Retinal pigment epithelial cell (primary cell): ENCODE data around the gene ACOX1.
A peak's percentile ranks its signal among the peaks of the same experiment; 100 is the strongest.

Experiments
- DNase-seq: peaks from one replicate; pipeline ENCODE4 v3.0.0-alpha.2; 2010; ENCODE audit warnings: low read depth
- H3K4me3 ChIP-seq: 2 replicates; pipeline ENCODE4 v1.5.1; 2011; ENCODE audit warnings: mild to moderate bottlenecking, low read length, control low read depth, moderate library complexity
- TF ChIP-seq, protein P1 (sequence below): conservative IDR thresholded peaks from 2 replicates; pipeline ENCODE4 v1.5.1; 2011; ENCODE audit warnings: low read depth, low read length, control low read depth, inconsistent platforms

The ACOX1 gene

DNA sequence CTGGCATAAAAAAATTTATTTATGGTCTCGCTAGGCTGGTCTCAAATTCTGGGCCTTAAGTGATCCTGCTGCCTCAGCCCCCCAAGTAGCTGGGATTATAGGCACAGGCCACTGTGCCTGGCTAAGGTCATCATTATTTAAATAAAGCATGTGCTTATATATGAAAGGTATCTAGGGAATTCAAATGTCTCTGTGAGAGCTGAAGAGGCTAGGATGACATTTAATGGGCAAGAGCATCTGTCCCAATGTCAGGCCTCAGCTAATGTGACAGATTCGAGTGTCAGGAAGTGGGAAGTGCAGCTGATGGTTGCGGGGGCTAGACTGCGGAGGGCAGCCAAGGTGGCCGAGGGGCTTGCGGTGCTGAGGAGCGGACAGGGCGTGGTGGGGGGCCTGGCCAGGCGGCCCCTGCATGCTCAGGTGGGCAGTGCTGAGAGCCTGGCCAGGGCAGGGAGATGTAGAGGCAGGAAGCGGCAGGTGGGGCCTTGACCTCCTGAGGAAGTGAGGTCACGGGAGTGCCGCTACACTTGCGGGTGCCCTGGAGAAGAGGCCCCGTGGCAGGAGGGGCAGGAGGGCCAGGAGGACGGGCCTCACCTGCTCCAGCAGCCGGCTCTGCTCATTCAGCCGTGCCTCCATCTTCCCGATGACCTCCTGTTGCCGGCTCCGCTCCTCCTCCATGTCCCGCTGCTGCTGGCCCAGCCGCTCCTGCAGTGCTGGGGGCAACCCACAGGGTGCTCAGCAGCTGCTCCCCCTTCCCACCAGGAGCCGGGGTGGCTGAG is 61.6 kb downstream of the ACOX1 start:
- DNase-seq, result no peak
- TF ChIP-seq, protein P1, sequence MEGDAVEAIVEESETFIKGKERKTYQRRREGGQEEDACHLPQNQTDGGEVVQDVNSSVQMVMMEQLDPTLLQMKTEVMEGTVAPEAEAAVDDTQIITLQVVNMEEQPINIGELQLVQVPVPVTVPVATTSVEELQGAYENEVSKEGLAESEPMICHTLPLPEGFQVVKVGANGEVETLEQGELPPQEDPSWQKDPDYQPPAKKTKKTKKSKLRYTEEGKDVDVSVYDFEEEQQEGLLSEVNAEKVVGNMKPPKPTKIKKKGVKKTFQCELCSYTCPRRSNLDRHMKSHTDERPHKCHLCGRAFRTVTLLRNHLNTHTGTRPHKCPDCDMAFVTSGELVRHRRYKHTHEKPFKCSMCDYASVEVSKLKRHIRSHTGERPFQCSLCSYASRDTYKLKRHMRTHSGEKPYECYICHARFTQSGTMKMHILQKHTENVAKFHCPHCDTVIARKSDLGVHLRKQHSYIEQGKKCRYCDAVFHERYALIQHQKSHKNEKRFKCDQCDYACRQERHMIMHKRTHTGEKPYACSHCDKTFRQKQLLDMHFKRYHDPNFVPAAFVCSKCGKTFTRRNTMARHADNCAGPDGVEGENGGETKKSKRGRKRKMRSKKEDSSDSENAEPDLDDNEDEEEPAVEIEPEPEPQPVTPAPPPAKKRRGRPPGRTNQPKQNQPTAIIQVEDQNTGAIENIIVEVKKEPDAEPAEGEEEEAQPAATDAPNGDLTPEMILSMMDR, result no peak
- H3K4me3 ChIP-seq, result no peak overlapping the region

DNA sequence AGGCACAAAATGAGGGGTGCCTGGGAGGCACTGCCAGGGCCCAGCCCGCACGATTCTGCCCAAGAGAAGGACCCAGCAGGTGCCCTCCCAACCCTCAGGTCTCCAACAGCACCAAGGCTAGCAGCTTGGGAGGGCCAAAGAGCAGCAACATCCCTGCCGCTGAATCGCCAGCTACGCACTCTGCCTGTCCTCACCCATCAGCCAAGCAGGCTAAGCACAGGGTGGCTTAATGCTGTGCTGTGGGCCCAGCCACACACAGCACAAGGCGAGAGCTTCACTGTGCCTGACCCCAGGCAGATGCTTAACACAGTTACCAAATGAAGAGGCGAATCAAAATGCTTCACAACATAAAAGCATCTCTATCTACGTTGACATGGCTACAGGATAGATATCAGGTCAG is 63.7 kb downstream of the ACOX1 start:
- no peak overlapping the region for H3K4me3 ChIP-seq
- no peak for DNase-seq

DNA sequence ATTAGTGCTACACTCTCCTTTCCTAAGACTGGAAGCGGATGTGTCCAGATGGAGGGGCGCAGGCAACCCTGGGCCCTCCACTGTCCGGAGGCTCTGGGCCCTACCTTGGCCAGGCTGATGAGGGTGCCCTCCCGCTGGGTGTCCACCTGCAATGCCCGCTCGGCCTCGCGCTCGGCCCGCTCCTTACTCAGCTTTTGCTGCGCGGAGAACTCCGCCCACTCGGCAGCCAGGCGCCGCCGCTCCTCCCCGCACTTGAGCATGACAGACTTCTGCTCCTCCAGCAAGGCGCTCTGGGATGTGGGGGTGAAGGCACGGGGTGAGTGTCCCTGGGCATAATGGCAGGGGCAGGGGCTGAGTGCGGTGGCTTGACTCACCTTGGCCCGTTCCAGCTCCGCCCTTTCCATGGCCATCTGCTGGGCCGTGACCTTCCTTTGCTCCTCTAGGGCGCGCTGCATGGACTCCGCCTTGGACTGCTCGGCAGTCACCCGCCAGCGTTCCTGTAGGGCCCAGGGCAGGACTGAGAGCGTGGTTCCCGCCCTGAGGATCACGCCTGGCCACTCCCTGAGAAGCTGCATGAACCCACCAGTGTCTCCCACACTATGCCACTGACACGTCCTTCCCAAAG is 64.2 kb downstream of the ACOX1 start:
- no peak for DNase-seq
- H3K4me3 ChIP-seq, result no peak overlapping the region
- TF ChIP-seq, protein P1, result no peak

More for the DNA sequence above, 63.7 kb downstream of the ACOX1 start:
- TF ChIP-seq, protein P1, result no peak

DNA sequence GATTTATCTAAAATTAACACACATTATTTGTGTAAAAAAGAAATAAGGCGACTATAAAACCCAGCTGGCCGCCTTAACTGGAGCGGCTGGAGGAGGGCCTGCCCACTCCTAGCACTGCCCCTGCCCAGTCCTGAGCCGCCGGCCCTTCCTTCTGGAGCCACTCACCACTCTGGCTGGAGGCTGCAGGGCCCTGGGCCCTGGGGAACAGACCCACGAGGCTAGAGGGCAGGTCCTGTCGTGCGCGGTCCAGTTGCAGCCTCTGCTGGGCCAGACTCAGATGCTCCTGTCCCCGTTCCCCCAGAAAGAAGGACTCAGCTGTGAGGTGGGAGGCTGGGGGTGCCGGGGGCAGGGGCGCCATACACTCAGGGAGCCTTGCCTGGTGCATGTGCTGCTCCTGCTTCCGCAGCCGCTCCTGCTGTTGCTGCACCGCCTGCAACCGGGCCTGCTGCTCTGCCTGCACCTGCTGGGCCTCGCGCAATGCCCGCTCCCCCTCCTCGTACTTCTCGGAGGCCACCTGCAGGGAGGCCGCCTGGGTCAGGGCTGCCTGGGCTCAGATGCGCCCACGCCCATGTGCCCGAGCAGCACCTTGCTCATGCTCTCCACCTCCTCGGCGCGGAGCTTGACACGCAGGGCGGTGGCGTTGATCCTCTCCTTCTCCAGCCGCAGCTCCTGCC is 65.3 kb downstream of the ACOX1 start:
- no peak overlapping the region for H3K4me3 ChIP-seq
- TF ChIP-seq, protein P1, result no peak
- no peak for DNase-seq

DNA sequence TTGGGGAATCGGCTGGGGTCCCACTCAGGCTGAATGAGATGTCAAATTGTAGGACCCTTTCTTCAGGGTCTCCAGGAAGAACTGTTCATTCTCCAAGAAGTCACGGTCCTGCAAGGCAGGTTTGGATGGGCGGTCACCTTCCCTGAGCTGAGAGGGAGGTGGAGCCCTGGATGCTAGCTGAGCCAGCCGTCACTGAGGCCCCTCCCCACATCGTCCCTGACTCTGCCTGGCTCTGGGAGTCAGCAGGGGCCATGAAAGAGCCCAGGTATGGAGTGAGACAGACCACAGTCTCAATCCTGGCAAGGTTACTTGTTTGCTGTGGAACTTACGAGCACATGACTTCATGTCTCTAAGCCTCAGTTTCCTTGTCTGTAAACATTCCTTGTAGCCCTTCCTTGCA is 68.3 kb downstream of the ACOX1 start:
- peak; percentile 53 for DNase-seq
- no peak overlapping the region for H3K4me3 ChIP-seq
- TF ChIP-seq, protein P1, result no peak

DNA sequence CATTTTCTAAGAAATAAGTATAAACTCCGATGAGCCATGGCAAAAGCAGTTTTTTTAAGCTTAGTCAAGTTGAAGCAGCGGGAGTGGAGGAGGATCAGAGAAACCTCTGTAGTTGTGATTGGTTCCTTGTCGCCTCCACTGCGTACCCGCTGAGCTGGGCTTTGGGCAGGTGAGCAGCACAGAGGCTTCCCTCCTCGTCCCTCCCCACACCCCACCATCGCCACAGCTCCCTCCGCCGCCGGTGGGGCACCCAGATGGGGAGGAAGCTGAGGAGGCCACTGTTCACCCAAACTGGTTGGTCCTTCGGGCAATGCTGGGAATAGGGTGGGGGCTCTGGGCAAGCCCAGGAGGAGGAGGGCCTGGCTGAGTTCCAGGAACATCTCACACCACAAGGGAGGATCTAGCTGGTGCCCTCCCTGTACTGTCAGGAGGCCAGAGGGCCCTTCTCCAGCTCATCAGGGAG is 69.1 kb downstream of the ACOX1 start:
- TF ChIP-seq, protein P1, result no peak
- DNase-seq, result no peak
- H3K4me3 ChIP-seq, result no peak overlapping the region
